Daoy (cell line): ENCODE data around the gene TMEM186. TPM values are rescaled to one million over a fixed set of nuclear protein-coding genes. Genes with fewer than 3 reads are reported as not detected.
"Not testable (repeated sequence)": the region's sequence is repeated elsewhere in the genome, so short reads cannot be mapped to it uniquely, and the experiment has no call there.

Experiments used
- DNase-seq: peaks from one replicate; pipeline ENCODE4 v3.0.0-alpha.2; 2015; ENCODE audit warnings: low read depth
- total RNA-seq: library from RNA; depleted of rRNA; stranded (reverse); fragments of >200 nt; shearing (Covaris generic); gene quantifications from 2 replicates; pipeline ENCODE4 v1.2.3, GENCODE V29; 2014; rRNA removed

Gene TMEM186
- total RNA-seq, 1 experiment from 2014 or later = 9.1 TPM

DNA sequence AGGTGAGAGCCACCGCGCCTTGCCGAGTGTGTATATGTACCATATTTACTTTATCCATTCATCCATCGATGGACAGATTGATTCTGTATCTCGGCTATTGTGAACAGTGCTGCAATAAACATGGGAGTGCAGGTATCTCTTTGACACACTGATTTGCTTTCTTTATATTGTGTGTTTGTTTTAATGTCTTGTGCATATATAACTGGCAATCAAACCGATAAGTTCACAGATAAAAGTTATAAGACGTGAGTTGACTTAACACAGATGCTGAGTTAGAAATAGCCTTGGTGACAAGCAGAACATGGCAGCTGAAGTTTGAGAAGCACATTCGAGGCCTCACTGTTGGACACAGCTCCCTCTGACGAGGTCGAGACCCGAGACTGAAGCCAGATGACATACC lies 23.2 kb downstream of the TMEM186 start:
- DNase-seq = no peak

GRCh38 chr16:8773537-8773936 lies 23.9 kb downstream of the TMEM186 start:
- DNase-seq = no peak

DNA sequence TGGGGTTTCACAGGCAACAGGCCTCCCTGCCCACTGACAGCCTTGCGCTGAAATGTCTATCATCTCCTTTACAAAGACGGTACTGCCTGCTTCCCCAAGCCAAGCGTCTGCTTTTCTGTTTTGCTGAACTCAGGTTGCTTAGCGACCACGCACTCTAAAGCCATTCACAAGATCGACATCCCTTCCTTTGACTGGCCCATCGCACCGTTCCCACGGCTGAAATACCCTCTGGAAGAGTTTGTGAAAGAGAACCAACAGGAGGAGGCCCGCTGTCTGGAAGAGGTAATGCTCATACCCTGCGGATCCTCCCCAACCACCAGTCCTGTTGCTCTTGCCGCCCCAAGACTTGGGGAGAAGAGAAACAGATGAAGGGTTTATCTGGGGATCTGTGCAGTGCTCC lies 28.7 kb downstream of the TMEM186 start:
- DNase-seq = no peak

- DNase-seq = no peak
These were observed 29.2 kb downstream of the TMEM186 start for GRCh38 chr16:8768283-8768682.

DNA sequence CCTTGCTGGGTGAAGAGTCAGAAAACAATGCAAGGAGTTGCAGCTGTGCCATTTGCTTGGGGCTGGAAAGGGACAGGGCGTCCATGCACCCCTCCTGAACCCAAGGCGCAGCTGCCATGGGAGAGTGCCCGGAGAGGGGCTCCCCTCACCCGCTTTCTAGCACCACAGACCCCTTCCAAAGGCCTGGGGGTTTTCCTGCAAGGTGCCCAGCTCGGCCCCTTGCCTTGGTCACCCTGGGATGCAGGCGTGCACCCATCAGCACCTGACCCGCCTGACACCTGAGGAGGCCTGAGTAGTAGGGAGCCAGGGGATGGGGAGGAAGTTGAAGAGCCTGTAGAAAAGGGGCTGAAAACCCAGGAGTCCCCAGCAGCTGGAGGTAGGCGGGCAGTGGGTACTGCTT lies 30.3 kb downstream of the TMEM186 start:
- DNase-seq = no peak

DNA sequence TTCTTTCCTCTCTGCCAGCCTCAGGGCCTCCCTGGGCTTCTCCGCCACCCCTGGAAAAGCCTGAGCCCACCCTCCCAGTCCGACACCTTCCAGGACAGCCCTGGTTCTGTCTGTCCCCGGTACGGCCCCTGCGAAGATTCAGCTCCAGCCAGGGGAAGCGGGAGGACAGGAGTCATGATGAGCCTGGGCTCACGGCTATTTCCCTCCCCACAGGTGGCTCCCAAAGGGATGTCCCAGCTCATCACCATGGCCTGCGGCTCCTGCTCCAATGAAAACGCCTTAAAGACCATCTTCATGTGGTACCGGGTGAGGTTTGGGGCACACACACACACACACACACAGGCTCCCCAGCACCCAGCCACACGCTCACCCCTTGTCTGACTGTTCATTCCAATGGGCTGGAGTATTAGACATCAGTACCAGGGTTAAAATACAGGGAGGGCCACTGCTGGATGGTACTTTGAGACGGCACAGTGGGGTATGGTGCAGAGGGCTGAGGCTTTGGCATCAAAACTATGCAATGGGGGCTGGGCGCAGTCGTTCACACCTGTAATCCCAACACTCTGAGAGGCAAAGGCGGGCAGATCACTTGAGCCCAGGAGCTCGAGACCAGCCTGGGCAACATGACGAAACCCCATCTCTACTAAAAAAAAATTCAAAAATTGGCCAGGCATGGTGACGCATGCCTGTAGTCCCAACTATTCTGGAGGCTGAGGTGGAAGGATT lies 32.8 kb downstream of the TMEM186 start:
- DNase-seq = no peak

GRCh38 chr16:8763899-8764298 lies 33.5 kb downstream of the TMEM186 start:
- DNase-seq = no peak

DNA sequence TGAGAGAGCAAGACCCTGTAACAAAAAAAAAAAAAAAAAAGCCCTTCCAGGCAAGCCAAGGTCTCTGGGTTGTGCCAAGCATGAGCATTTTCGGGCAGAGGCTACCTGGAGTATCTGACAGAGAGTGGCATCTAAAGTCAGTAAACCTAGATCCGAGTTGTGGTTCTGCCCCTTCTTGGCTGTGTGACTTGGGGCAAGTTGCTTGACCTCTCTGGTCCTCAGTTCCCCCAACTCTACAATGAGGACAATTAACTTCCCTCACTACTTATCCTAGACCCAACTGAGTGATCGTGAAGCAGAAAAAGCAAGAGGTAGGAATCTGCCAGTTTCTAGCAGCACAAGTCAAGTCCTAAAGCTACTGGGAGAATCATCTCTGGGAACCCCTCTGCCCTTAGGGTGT lies 34.4 kb downstream of the TMEM186 start:
- DNase-seq = no peak

DNA sequence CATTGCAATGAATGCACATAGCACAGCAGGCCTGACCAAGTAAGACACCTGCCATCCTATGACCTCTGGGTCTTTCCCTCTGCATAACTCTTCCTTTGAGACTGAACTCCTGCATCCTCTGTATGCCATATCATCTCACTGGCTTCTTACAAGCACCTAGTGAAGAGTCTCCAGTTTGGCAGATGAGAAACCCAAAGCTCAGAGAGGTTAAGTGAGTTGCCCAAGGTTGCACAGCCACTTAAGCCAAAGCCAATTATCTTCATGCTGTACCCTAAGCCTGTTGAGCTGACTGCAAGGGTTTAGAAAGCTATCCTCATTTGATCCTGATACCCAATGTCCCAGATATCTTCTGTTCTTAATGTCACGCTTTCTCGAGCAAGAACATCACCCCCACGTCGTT lies 35.2 kb downstream of the TMEM186 start:
- DNase-seq = no peak

- DNase-seq = no peak
These were observed 36.4 kb downstream of the TMEM186 start for GRCh38 chr16:8761078-8761477.

- DNase-seq = no peak
These were observed 37.4 kb downstream of the TMEM186 start for GRCh38 chr16:8760021-8760420.

- no peak for DNase-seq
These were observed 39.4 kb downstream of the TMEM186 start for GRCh38 chr16:8758022-8758421.

DNA sequence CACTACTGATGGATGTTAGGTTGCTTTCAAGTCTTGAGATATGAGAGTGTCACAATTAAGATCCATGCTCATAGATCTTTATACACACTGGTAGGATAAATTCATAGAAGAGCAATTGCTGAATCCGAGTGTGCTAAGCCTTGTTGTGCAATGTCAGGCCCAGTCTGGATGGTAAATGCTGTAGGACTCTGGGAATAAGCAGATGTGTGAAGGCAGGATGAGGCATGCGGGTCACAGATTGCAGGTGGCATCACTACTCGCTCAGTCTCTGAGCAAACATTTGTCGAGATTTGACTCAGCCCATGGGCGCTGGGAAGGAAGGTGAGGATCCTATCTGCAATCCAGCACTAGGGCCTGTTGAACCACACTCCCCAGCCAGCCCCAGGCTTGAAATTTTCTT lies 40.7 kb downstream of the TMEM186 start:
- DNase-seq = no peak

DNA sequence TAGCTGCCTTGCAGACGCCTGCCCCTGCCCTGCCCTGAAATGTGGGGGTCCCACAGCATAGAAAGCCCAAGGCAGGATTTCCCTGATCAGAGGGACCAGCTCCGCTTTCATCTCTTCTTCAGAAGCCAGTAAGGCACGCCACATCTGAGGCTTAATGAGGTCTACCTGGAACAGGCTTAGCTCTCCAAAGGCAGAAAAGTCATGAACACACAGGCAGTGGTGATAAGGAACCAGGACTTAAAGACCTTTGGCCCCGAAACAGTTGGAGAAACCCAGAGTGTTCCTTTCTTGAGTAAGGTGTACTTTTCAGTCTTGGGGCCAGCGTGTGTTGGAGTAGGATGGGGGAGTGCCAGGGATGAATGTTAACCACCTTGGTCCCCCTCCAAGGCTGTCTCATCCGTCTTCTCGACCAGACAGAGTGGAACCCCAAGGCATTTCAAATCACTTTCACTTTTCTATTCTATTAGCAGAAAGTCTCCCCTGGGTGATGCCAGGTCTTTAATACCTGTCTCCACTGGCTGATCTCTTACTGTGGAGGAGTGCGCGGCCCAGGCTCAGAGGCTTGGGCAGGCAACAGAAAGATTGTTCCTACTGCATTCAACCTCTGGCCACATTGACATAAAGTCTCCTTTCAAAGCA lies 43.9 kb downstream of the TMEM186 start:
- no peak for DNase-seq

GRCh38 chr16:8752706-8753105 lies 44.7 kb downstream of the TMEM186 start:
- DNase-seq = no peak

DNA sequence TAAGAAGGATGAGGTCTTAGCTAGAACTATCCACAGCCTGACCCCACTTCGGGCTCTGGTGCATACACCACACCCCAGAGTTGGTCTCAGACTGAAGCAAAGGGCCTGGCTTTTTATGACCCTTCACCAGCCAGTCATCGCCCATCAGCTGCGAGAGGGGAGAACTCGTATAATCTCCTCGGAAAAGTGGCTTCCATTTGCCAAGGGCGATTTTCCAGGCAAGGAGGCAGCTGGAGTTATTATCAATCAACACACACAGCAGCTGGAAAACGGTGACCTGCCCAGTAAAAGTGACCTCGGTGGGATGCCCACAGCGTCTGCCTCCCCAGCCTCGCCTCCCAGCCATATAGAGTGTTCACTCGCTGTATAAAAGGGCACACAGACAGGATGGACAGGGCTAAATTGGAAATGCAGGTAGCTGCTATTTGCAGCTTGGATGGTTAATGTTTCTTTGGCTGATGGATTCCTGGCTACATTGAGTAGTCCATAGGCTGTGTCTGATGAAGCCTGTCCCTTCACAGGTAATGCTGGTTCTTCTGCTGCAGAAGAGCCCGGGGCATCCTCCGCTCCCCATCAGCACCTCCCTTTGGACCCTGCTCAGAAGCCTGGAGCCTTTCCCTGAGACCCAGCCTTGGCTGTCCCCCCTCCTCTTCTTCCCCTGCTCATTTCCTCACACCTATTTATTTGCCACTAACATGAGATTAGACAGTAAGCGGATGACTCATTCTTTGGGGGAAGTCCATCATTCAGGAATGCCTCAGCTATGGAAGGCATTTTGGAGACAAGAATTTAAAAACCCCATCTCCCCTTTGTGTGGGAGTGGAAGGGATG lies 45.7 kb downstream of the TMEM186 start:
- peak; percentile 75 for DNase-seq

DNA sequence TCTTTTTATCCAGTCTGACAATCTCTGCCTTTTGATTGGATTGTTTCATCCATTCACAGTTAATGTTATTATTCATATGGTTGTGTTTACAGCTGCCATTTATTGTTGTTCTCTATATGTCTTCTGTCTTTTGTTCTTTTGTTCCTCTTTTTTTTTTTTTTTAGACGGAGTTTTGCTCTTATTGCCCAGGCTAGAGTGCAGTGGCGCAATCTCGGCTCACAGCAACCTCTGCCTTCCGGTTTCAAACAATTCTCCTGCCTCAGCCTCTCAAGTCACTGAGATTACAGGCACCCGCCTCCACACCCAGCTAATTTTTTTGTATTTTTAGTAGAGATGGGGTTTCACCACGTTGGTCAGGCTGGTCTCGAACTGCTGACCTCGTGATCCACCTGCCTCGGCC lies 48.5 kb downstream of the TMEM186 start:
- DNase-seq = not testable (repeated sequence)

Other genes with a start within 250 kb of the TMEM186 start
- not detected in 2 replicates for gene TMEM114, start 207.1 kb downstream of the TMEM186 start, total RNA-seq
- 10.1 and 10.9 TPM in 2 replicates for gene METTL22, start 175.9 kb downstream of the TMEM186 start, total RNA-seq
- gene ABAT, start 123.0 kb downstream of the TMEM186 start, total RNA-seq = 2.2 and 3.9 TPM in 2 replicates
- 40.7 and 41.4 TPM in 2 replicates for gene PMM2, start 200 bp upstream of the TMEM186 start, total RNA-seq
- gene CARHSP1, start 71.4 kb upstream of the TMEM186 start, total RNA-seq = 55.9 and 58.5 TPM in 2 replicates
- not detected in 2 replicates for gene LITAFD, start 84.7 kb upstream of the TMEM186 start, total RNA-seq
- 28.0 and 47.4 TPM in 2 replicates for gene USP7, start 166.3 kb upstream of the TMEM186 start, total RNA-seq